ENCODE results near the gene NOS3. TPM values are rescaled to one million over a fixed set of nuclear protein-coding genes. Genes with fewer than 3 reads are reported as not detected.
A peak's percentile ranks its signal among the peaks of the same experiment; 100 is the strongest.

The NOS3 gene
- total and polyA plus RNA-seq, 2 of the 13 experiments (the other 11 are each of a cell fraction or from before 2014, with no cell fraction given): 3.7 to 7.5 TPM

- TF ChIP-seq, protein P1, sequence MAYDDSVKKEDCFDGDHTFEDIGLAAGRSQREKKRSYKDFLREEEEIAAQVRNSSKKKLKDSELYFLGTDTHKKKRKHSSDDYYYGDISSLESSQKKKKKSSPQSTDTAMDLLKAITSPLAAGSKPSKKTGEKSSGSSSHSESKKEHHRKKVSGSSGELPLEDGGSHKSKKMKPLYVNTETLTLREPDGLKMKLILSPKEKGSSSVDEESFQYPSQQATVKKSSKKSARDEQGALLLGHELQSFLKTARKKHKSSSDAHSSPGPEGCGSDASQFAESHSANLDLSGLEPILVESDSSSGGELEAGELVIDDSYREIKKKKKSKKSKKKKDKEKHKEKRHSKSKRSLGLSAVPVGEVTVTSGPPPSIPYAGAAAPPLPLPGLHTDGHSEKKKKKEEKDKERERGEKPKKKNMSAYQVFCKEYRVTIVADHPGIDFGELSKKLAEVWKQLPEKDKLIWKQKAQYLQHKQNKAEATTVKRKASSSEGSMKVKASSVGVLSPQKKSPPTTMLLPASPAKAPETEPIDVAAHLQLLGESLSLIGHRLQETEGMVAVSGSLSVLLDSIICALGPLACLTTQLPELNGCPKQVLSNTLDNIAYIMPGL (CRISPR knock-in tag; IDR thresholded peaks at IDR 0.05; ENCODE audit: borderline replicate concordance in 1 of 2, low read depth in 1 of 2): peak; percentile 2; a peak in 1 of 4 replicates
- TF ChIP-seq HNRNPK (IDR thresholded peaks at IDR 0.05; ENCODE audit: low read depth, low read length, poor library complexity, severe bottlenecking) (peak; percentile 64), CHD2 (IDR thresholded peaks at IDR 0.05; ENCODE audit: low read depth, low read length) (no peak), JUND (CRISPR knock-in tag; IDR thresholded peaks at IDR 0.05) (no peak), ATAD3A (CRISPR knock-in tag; IDR thresholded peaks at IDR 0.05) (no peak), PBX2 (CRISPR knock-in tag; IDR thresholded peaks at IDR 0.05) (no peak), CREM (IDR thresholded peaks at IDR 0.05) (no peak), CREM (CRISPR knock-in tag; IDR thresholded peaks at IDR 0.05) (no peak), ZNF33B (CRISPR knock-in tag; IDR thresholded peaks at IDR 0.05) (no peak), XRCC5 (optimal IDR thresholded peaks at IDR 0.05; ENCODE audit: low read length) (no peak), KAT7 (CRISPR knock-in tag; IDR thresholded peaks at IDR 0.05; ENCODE audit: borderline replicate concordance) (peak; percentile 55; the same call in 1 of the 2 replicates), ZFP1 (CRISPR knock-in tag; IDR thresholded peaks at IDR 0.05) (no peak), NFRKB (IDR thresholded peaks at IDR 0.05) (no peak), PITX1 (CRISPR knock-in tag; IDR thresholded peaks at IDR 0.05) (no peak; the same call in 1 of the 2 replicates), TAF15 (IDR thresholded peaks at IDR 0.05; ENCODE audit: low read depth, low read length, poor library complexity, severe bottlenecking) (no peak)
- TF ChIP-seq, protein P2, sequence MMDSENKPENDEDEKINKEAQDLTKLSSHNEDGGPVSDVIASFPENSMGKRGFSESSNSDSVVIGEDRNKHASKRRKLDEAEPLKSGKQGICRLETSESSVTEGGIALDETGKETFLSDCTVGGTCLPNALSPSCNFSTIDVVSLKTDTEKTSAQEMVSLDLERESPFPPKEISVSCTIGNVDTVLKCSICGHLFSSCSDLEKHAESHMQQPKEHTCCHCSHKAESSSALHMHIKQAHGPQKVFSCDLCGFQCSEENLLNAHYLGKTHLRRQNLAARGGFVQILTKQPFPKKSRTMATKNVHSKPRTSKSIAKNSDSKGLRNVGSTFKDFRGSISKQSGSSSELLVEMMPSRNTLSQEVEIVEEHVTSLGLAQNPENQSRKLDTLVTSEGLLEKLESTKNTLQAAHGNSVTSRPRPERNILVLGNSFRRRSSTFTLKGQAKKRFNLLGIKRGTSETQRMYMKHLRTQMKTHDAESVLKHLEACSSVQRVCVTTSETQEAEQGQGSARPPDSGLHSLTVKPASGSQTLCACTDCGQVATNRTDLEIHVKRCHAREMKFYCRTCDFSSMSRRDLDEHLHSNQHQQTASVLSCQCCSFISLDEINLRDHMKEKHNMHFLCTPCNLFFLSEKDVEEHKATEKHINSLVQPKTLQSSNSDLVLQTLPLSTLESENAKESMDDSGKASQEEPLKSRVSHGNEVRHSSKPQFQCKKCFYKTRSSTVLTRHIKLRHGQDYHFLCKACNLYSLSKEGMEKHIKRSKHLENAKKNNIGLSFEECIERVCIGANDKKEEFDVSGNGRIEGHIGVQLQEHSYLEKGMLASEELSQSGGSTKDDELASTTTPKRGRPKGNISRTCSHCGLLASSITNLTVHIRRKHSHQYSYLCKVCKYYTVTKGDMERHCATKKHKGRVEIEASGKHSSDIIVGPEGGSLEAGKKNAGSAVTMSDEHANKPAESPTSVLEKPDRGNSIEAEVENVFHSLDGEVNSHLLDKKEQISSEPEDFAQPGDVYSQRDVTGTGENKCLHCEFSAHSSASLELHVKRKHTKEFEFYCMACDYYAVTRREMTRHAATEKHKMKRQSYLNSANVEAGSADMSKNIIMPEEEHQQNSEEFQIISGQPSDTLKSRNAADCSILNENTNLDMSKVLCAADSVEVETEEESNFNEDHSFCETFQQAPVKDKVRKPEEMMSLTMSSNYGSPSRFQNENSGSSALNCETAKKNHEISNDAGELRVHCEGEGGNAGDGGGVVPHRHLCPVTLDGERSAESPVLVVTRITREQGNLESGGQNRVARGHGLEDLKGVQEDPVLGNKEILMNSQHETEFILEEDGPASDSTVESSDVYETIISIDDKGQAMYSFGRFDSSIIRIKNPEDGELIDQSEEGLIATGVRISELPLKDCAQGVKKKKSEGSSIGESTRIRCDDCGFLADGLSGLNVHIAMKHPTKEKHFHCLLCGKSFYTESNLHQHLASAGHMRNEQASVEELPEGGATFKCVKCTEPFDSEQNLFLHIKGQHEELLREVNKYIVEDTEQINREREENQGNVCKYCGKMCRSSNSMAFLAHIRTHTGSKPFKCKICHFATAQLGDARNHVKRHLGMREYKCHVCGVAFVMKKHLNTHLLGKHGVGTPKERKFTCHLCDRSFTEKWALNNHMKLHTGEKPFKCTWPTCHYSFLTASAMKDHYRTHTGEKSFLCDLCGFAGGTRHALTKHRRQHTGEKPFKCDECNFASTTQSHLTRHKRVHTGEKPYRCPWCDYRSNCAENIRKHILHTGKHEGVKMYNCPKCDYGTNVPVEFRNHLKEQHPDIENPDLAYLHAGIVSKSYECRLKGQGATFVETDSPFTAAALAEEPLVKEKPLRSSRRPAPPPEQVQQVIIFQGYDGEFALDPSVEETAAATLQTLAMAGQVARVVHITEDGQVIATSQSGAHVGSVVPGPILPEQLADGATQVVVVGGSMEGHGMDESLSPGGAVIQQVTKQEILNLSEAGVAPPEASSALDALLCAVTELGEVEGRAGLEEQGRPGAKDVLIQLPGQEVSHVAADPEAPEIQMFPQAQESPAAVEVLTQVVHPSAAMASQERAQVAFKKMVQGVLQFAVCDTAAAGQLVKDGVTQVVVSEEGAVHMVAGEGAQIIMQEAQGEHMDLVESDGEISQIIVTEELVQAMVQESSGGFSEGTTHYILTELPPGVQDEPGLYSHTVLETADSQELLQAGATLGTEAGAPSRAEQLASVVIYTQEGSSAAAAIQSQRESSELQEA (CRISPR knock-in tag; IDR thresholded peaks at IDR 0.05; ENCODE audit: not compliant biosample characterization): no peak
- TF ChIP-seq, protein P3, sequence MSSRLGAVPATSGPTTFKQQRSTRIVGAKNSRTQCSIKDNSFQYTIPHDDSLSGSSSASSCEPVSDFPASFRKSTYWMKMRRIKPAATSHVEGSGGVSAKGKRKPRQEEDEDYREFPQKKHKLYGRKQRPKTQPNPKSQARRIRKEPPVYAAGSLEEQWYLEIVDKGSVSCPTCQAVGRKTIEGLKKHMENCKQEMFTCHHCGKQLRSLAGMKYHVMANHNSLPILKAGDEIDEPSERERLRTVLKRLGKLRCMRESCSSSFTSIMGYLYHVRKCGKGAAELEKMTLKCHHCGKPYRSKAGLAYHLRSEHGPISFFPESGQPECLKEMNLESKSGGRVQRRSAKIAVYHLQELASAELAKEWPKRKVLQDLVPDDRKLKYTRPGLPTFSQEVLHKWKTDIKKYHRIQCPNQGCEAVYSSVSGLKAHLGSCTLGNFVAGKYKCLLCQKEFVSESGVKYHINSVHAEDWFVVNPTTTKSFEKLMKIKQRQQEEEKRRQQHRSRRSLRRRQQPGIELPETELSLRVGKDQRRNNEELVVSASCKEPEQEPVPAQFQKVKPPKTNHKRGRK (CRISPR knock-in tag; IDR thresholded peaks at IDR 0.05): no peak
Measured at GRCh38 chr7:151059367-151060112, 68.7 kb downstream of the NOS3 start, which contains the start of gene SLC4A2 (continued).
